GM12865 (cell line): Measurements from ENCODE around the gene SCFD2.

Experiments used
- DNase-seq: peaks from one replicate; pipeline ENCODE4 v3.0.0; 2010; ENCODE audit warnings: low read depth
- H3K4me3 ChIP-seq: 2 replicates; pipeline ENCODE4 v1.5.1; 2011; ENCODE audit warnings: mild to moderate bottlenecking, low read depth, low read length, control low read depth
- TF ChIP-seq, protein P1 (sequence below): IDR thresholded peaks from 2 replicates; pipeline ENCODE4 v1.5.1; 2011; ENCODE audit warnings: low read length, control low read depth, low read depth, inconsistent platforms; ENCODE audit not compliant: insufficient read depth; ENCODE audit errors: missing control alignments

The SCFD2 gene

DNA sequence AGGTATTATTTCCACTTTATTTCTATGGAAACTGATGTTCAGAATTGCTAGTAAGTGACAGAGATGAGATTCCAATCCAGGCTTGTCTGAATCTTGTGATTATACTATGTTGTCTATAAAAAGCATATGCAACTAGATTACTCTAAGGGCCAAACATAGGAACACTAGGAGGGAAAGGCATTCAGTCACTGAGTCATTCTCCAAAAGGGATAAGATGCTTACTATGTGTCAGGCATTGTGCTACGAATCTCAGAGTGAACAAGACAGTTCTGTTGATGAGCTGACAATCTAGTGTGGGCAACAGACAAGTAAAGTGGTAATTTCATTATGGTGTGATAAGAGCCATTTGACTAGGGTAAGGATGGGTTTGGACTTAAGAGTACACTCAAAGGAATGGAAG lies 426.5 kb downstream of the SCFD2 start:
- TF ChIP-seq, protein P1, sequence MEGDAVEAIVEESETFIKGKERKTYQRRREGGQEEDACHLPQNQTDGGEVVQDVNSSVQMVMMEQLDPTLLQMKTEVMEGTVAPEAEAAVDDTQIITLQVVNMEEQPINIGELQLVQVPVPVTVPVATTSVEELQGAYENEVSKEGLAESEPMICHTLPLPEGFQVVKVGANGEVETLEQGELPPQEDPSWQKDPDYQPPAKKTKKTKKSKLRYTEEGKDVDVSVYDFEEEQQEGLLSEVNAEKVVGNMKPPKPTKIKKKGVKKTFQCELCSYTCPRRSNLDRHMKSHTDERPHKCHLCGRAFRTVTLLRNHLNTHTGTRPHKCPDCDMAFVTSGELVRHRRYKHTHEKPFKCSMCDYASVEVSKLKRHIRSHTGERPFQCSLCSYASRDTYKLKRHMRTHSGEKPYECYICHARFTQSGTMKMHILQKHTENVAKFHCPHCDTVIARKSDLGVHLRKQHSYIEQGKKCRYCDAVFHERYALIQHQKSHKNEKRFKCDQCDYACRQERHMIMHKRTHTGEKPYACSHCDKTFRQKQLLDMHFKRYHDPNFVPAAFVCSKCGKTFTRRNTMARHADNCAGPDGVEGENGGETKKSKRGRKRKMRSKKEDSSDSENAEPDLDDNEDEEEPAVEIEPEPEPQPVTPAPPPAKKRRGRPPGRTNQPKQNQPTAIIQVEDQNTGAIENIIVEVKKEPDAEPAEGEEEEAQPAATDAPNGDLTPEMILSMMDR: no peak
- H3K4me3 ChIP-seq: no peak overlapping the region
- no peak for DNase-seq

DNA sequence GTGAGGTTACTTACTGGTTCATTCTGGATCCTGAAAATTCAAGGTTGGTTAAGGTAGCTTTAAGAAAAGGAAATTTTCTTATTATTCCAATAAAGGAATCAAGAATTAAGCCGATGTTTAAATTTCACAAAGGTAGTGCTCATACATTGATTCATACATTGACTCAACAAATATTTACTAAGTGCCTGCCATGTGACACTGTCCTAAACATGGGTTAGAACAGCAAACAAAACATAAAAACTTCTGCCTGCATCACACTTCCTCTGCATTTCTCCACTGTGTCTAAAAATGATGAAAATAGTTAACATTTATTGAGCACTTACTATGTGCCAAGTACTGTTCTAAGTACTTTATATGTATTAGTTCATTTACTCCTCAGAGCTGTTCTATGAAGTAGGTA lies 428.0 kb downstream of the SCFD2 start:
- H3K4me3 ChIP-seq: no peak overlapping the region
- TF ChIP-seq, protein P1: no peak
- DNase-seq: no peak

DNA sequence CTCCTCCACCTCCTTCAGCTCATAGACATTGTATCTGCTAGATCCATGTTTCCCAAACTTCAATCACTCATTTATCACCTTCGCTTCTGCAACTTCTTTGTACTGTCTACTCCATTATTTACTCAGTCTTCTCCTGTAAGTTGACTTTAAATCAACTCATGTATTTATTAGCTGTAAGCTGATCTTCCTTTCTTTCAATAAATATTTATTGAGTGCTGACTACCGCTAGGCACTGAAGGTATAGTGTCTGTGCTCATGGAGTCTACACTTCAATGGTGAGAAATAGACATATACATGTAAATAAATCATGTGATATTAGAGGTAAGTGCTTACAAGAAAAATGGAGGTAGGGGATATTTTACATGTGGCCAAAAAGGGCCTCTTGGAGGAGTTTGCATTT lies 429.1 kb downstream of the SCFD2 start:
- no peak for DNase-seq
- TF ChIP-seq, protein P1: no peak
- no peak overlapping the region for H3K4me3 ChIP-seq

DNA sequence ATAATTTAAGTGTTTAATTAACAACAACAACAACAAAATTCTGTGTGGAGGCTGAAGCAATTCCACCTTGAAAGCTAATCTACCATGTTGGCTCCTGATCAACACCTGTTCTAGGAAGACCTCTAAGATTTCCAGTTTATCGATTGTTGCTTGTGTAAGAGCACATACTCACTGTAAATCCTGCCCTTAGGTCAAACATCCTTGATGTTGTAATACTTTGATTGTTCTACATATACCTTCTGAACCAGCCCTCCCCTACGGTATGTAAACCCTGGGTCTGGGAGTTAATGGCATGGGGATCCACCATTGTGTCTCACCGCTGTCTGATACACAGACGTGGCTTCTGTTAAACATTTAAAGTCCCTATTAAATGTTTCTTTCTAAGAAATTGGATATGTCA lies 430.5 kb downstream of the SCFD2 start:
- TF ChIP-seq, protein P1: no peak
- no peak overlapping the region for H3K4me3 ChIP-seq
- DNase-seq: no peak

DNA sequence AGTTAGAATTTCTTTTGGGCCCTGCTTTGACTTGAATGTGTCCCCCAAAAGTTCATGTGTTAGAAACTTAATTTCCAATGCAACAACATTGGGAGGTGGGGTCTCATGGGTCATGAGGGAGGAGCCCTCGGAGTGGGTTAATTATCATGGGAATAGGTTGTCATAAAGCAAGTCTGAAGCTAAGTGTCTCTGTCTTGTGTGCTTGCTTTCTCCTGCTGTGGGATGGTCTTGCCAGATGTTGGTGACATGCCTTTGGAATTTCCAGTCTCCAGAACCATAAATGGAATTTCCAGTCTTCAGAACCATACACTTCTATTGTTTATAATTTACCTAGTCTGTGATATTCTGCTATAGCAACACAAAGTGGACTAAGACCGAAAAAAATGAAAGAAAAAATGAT lies 432.1 kb downstream of the SCFD2 start:
- H3K4me3 ChIP-seq: no peak overlapping the region
- TF ChIP-seq, protein P1: no peak
- no peak for DNase-seq

DNA sequence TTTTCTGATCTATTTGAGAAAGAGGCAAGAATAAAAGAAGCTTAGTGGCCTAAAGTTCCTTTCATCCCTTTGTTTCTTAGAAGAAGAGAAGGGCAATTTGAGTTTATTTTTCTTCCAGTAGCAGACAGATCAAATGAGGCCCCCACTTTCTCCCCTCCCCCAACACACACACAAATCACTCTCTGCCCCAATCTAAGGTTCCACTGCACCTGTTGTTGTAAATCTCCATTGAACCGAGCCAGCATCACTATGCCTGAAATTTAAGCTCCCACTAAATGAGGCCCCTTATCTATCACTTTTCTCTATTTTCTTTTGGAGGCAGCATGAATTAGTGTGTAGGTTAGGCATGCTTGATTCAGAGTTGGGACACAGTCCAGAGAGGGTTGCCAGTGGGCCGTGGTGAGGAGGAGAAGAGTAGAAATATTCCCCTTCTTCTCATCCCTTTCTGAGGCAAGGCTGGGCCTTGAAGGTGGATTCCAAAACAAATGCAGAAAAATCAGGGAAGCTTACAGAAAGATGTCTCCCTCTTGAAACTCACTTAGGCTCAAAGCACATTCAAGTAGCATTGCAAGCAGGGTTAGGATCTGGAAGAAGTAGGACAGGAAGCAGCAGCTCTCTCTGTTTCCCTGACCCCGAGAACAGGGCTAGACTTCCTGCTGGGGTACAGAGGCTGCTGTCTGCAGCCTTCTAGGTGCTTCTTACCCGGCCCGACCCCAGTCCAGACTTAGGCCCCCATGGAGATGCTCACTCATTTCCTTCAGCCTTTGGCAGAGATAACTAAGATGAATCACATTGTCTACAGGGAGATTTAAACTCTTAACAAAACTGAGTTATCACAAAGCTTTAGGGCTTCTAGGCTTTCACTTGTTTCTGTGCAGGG lies 433.0 kb downstream of the SCFD2 start:
- H3K4me3 ChIP-seq: no peak overlapping the region
- TF ChIP-seq, protein P1: no peak
- no peak for DNase-seq

DNA sequence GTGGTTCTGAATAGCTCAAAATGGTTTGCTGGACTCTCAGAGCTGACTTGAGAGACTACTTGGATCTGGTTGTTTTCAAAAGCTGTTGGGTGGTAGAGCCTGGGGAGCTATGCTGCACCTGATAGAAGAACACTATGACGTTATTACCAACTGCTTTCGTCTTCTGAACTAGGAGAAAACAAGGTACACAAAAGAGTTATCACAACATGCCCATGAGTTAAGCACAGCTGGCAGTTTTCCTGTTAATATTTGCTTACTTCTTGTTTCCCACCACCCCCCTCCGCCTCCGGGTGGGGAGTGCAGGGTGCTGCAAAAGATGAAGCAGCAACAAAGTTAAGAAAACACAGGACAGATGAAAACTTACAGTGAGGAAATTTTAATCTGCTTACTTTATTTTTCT lies 434.6 kb downstream of the SCFD2 start:
- H3K4me3 ChIP-seq: no peak overlapping the region
- DNase-seq: no peak
- TF ChIP-seq, protein P1: no peak
